ENCODE results near the gene RAD51C. TPM values are rescaled to one million over a fixed set of nuclear protein-coding genes. Genes with fewer than 3 reads are reported as not detected.
A peak's percentile ranks its signal among the peaks of the same experiment; 100 is the strongest.

RAD51C gene
- total and polyA plus RNA-seq, 10 of the 15 experiments (the other 5 are each of a cell fraction or from before 2014, with no cell fraction given) = 59.6 to 267 (median 106) TPM

DNA sequence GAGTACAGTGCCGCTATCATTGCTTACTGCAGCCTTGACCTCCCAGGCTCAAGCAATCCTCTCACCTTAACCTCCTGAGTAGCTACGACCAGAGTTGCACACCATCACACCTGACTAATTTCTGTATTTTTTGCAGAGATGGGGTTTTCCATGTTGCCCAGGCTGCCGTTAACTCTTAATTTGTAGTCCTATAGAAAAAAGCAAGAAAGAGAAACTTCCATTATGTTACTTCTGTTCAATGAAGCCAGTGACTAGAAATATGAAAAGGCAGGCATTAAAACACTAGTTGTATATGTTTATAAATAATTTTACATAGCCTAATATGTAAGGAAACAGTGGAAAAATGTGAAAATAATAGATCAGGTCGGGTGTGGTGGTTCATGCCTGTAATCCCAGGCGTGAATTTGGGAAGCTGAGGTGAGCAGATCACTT is 9.7 kb downstream of the RAD51C start (continued):
- TF ChIP-seq CEBPB (IDR thresholded peaks at IDR 0.05; ENCODE audit: borderline replicate concordance in 1 of 2, low read depth in 2 of 2, low read length in 2 of 2) (no peak), POU2F2 (IDR thresholded peaks at IDR 0.05; ENCODE audit: borderline replicate concordance, low read depth, low read length) (no peak), RELA (IDR thresholded peaks at IDR 0.05; ENCODE audit: borderline replicate concordance, partially characterized antibody) (peak; percentile 88), WRNIP1 (IDR thresholded peaks at IDR 0.05; ENCODE audit: borderline replicate concordance, low read depth, low read length) (no peak), EED (IDR thresholded peaks at IDR 0.05; ENCODE audit: low read depth) (peak; percentile 28; the same call in 1 of the 2 replicates), SUZ12 (IDR thresholded peaks at IDR 0.05; ENCODE audit: unreplicated experiment) (no peak), MEF2B (IDR thresholded peaks at IDR 0.05; ENCODE audit: partially characterized antibody, poor library complexity, severe bottlenecking) (peak; percentile 35), NBN (IDR thresholded peaks at IDR 0.05) (0 out of 2 replicates have a peak, but pooled peaks have one; percentile 49), TCF12 (IDR thresholded peaks at IDR 0.05; ENCODE audit: low read depth, low read length) (no peak), TARDBP (IDR thresholded peaks at IDR 0.05; ENCODE audit: borderline replicate concordance) (no peak), NR2F1 (conservative IDR thresholded peaks at IDR 0.05) (peak; percentile 94), SREBF1 (IDR thresholded peaks at IDR 0.05; ENCODE audit: low read length) (no peak), PAX5 (IDR thresholded peaks at IDR 0.05; ENCODE audit: borderline replicate concordance, low read depth, low read length) (0 out of 2 replicates have a peak, but pooled peaks have one; percentile 25), IKZF2 (IDR thresholded peaks at IDR 0.05) (peak; percentile 80 to 83), BHLHE40 (IDR thresholded peaks at IDR 0.05; ENCODE audit: borderline replicate concordance in 1 of 2, low read depth in 2 of 2, low read length in 1 of 2) (peak in 1 of 2 experiments; percentile 36; a peak in 1 of 4 replicates), BCL11A (IDR thresholded peaks at IDR 0.05; ENCODE audit: low read depth, low read length) (0 out of 2 replicates have a peak, but pooled peaks have one; percentile 31), ZSCAN29 (IDR thresholded peaks at IDR 0.05) (no peak)
- TF ChIP-seq, protein P1, sequence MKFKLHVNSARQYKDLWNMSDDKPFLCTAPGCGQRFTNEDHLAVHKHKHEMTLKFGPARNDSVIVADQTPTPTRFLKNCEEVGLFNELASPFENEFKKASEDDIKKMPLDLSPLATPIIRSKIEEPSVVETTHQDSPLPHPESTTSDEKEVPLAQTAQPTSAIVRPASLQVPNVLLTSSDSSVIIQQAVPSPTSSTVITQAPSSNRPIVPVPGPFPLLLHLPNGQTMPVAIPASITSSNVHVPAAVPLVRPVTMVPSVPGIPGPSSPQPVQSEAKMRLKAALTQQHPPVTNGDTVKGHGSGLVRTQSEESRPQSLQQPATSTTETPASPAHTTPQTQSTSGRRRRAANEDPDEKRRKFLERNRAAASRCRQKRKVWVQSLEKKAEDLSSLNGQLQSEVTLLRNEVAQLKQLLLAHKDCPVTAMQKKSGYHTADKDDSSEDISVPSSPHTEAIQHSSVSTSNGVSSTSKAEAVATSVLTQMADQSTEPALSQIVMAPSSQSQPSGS (IDR thresholded peaks at IDR 0.05; ENCODE audit: low read length) = peak; percentile 16; the same call in 1 of the 2 replicates
- TF ChIP-seq, protein P2, sequence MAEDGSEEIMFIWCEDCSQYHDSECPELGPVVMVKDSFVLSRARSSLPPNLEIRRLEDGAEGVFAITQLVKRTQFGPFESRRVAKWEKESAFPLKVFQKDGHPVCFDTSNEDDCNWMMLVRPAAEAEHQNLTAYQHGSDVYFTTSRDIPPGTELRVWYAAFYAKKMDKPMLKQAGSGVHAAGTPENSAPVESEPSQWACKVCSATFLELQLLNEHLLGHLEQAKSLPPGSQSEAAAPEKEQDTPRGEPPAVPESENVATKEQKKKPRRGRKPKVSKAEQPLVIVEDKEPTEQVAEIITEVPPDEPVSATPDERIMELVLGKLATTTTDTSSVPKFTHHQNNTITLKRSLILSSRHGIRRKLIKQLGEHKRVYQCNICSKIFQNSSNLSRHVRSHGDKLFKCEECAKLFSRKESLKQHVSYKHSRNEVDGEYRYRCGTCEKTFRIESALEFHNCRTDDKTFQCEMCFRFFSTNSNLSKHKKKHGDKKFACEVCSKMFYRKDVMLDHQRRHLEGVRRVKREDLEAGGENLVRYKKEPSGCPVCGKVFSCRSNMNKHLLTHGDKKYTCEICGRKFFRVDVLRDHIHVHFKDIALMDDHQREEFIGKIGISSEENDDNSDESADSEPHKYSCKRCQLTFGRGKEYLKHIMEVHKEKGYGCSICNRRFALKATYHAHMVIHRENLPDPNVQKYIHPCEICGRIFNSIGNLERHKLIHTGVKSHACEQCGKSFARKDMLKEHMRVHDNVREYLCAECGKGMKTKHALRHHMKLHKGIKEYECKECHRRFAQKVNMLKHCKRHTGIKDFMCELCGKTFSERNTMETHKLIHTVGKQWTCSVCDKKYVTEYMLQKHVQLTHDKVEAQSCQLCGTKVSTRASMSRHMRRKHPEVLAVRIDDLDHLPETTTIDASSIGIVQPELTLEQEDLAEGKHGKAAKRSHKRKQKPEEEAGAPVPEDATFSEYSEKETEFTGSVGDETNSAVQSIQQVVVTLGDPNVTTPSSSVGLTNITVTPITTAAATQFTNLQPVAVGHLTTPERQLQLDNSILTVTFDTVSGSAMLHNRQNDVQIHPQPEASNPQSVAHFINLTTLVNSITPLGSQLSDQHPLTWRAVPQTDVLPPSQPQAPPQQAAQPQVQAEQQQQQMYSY (CRISPR knock-in tag; IDR thresholded peaks at IDR 0.05) = no peak
- TF ChIP-seq, protein P3, sequence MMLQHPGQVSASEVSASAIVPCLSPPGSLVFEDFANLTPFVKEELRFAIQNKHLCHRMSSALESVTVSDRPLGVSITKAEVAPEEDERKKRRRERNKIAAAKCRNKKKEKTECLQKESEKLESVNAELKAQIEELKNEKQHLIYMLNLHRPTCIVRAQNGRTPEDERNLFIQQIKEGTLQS (IDR thresholded peaks at IDR 0.05; ENCODE audit: borderline replicate concordance, extremely low read depth, low read depth, low read length) = no peak
- TF ChIP-seq, protein P4, sequence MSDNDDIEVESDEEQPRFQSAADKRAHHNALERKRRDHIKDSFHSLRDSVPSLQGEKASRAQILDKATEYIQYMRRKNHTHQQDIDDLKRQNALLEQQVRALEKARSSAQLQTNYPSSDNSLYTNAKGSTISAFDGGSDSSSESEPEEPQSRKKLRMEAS (IDR thresholded peaks at IDR 0.05; ENCODE audit: low read depth, low read length) = no peak
- TF ChIP-seq, protein P5, sequence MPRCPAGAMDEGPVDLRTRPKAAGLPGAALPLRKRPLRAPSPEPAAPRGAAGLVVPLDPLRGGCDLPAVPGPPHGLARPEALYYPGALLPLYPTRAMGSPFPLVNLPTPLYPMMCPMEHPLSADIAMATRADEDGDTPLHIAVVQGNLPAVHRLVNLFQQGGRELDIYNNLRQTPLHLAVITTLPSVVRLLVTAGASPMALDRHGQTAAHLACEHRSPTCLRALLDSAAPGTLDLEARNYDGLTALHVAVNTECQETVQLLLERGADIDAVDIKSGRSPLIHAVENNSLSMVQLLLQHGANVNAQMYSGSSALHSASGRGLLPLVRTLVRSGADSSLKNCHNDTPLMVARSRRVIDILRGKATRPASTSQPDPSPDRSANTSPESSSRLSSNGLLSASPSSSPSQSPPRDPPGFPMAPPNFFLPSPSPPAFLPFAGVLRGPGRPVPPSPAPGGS (IDR thresholded peaks at IDR 0.05; ENCODE audit: borderline replicate concordance, insufficient read depth, low read depth, low read length, poor library complexity, severe bottlenecking) = no peak

Measured in GM12878 (cell line).